Endodermal cell (in vitro differentiated cells): ENCODE data around the gene DDX10. TPM values are rescaled to one million over a fixed set of nuclear protein-coding genes. Genes with fewer than 3 reads are reported as not detected.

Experiments
- DNase-seq: peaks from one replicate; pipeline ENCODE4 v3.0.0-alpha.2; 2017
- H3K27ac ChIP-seq: 2 replicates; pipeline ENCODE4 v1.5.1; 2013; ENCODE audit warnings: mild to moderate bottlenecking, low read depth, low read length, moderate library complexity
- H3K27me3 ChIP-seq: 2 replicates; pipeline ENCODE4 v1.6.1; 2013; ENCODE audit warnings: mild to moderate bottlenecking, low read length, moderate library complexity; ENCODE audit not compliant: insufficient read depth, control insufficient read depth, poor library complexity, severe bottlenecking
- H3K36me3 ChIP-seq: 2 replicates; pipeline ENCODE4 v1.7.0; 2013; ENCODE audit warnings: mild to moderate bottlenecking, low read length, moderate library complexity; ENCODE audit not compliant: control insufficient read depth, insufficient read depth
- H3K4me1 ChIP-seq: one replicate; pipeline ENCODE4 v1.7.0; 2013; ENCODE audit warnings: low read length; ENCODE audit not compliant: control insufficient read depth, insufficient read depth
- H3K4me3 ChIP-seq: 2 replicates; pipeline ENCODE4 v1.5.1; 2013; ENCODE audit warnings: mild to moderate bottlenecking, low read length, moderate library complexity
- H3K9ac ChIP-seq: 2 replicates; pipeline ENCODE4 v1.6.1; 2013; ENCODE audit warnings: mild to moderate bottlenecking, low read length, moderate library complexity; ENCODE audit not compliant: poor library complexity, severe bottlenecking; ENCODE audit errors: extremely low read depth
- H3K9me3 ChIP-seq: 2 replicates; pipeline ENCODE4 v1.6.1; 2013; ENCODE audit warnings: mild to moderate bottlenecking, low read length, moderate library complexity; ENCODE audit not compliant: control insufficient read depth
- H3K27ac Mint-ChIP-seq: 2 replicates; pipeline ENCODE4 v1.8.0; 2020; ENCODE audit warnings: mixed read lengths
- H3K27me3 Mint-ChIP-seq: 2 replicates; pipeline ENCODE4 v1.8.0; 2021; ENCODE audit warnings: mild to moderate bottlenecking, mixed read lengths; ENCODE audit not compliant: insufficient read depth
- H3K36me3 Mint-ChIP-seq: 2 replicates; pipeline ENCODE4 v1.8.0; 2020; ENCODE audit warnings: low read depth, mixed read lengths
- H3K4me1 Mint-ChIP-seq: 2 replicates; pipeline ENCODE4 v1.8.0; 2020; ENCODE audit warnings: mixed read lengths
- H3K4me3 Mint-ChIP-seq: 2 replicates; pipeline ENCODE4 v1.8.0; 2020; ENCODE audit warnings: mild to moderate bottlenecking, moderate library complexity, mixed read lengths
- H3K9me3 Mint-ChIP-seq: 2 replicates; pipeline ENCODE4 v1.8.0; 2020; ENCODE audit warnings: mild to moderate bottlenecking, mixed read lengths
- CTCF ChIP-seq: fragments of 200-600 bp; sonication (generic); conservative IDR thresholded peaks from 2 replicates; pipeline ENCODE4 v1.5.0; 2021; ENCODE audit warnings: antibody characterized with exemption, mild to moderate bottlenecking
- WGBS, 2 experiments: methylation state at CpG; one replicate each; pipeline versions ENCODE4 v1.1.5 to v1.1.7; 2013; ENCODE audit warnings: missing lambda C conversion rate in 2 of 2, mixed read lengths in 1 of 2; ENCODE audit not compliant: insufficient coverage in 1 of 2, insufficient read length in 1 of 2; 5-methylcytosine and 5-hydroxymethylcytosine counted together
- total RNA-seq, 2 donors: library from RNA; stranded (reverse); fragmentation: NEBNext Ultra II Directional in 1 of 2; extraction: Animal tissue kit (Norgen Biotek cat#: 25700) in 1 of 2; gene quantifications; 2 replicates in 1 of 2; 3 replicates in 1 of 2; pipeline ENCODE4 v1.2.1, GENCODE V29; 2021

The DDX10 gene
- total RNA-seq, 2 donors from 2014 or later, result 31.1 to 32.7 TPM

GRCh38 chr11:108866781-108867180 is 201.9 kb downstream of the DDX10 start:
- no peak overlapping the region for H3K4me3 Mint-ChIP-seq
- Histone ChIP-seq H3K9me3 (no peaks in the 10 kb centered on the region), H3K9ac (no peak overlapping the region), H3K4me3 (no peak overlapping the region), H3K4me1 (no peaks in the 10 kb centered on the region), H3K36me3 (no peaks in the 10 kb centered on the region), H3K27me3 (no peaks in the 10 kb centered on the region), H3K27ac (no peak overlapping the region)
- DNase-seq, result no peak
- no peaks in the 10 kb centered on the region for H3K9me3 Mint-ChIP-seq
- H3K4me1 Mint-ChIP-seq, result peaks cover 27% of the 10 kb centered on the region
- TF ChIP-seq CTCF, result no peak
- no peaks in the 10 kb centered on the region for H3K36me3 Mint-ChIP-seq
- WGBS, 2 experiments, result 70 to 91% methylated on average over 2 of the region's 2 CpGs
- no peaks in the 10 kb centered on the region for H3K27me3 Mint-ChIP-seq
- no peak overlapping the region for H3K27ac Mint-ChIP-seq

GRCh38 chr11:108870373-108871020 is 205.6 kb downstream of the DDX10 start:
- H3K4me1 ChIP-seq, result no peaks in the 10 kb centered on the region
- Mint-ChIP-seq H3K4me1 (peaks cover 30% of the 10 kb centered on the region), H3K4me3 (no peak overlapping the region)

GRCh38 chr11:108871152-108871551 is 206.3 kb downstream of the DDX10 start:
- no peaks in the 10 kb centered on the region for H3K4me1 ChIP-seq
- H3K27ac ChIP-seq, result no peak overlapping the region
- peak; percentile 84 for TF ChIP-seq CTCF
- peak; percentile 70 for DNase-seq
- H3K4me1 Mint-ChIP-seq, result peaks cover 29% of the 10 kb centered on the region
- no peak overlapping the region for H3K4me3 Mint-ChIP-seq
- H3K27ac Mint-ChIP-seq, result peak overlapping the region; percentile 35
- H3K27me3 Mint-ChIP-seq, result no peaks in the 10 kb centered on the region
- H3K9me3 Mint-ChIP-seq, result no peaks in the 10 kb centered on the region
- H3K27me3 ChIP-seq, result no peaks in the 10 kb centered on the region
- no peaks in the 10 kb centered on the region for H3K9me3 ChIP-seq
- no peaks in the 10 kb centered on the region for H3K36me3 Mint-ChIP-seq
- H3K36me3 ChIP-seq, result no peaks in the 10 kb centered on the region
- no peak overlapping the region for H3K4me3 ChIP-seq
- no peak overlapping the region for H3K9ac ChIP-seq

More at GRCh38 chr11:108870373-108871020, 205.6 kb downstream of the DDX10 start:
- Mint-ChIP-seq H3K36me3 (no peaks in the 10 kb centered on the region), H3K27me3 (no peaks in the 10 kb centered on the region), H3K9me3 (no peaks in the 10 kb centered on the region), H3K27ac (peak overlapping the region; percentile 37)
- no peak for TF ChIP-seq CTCF
- H3K9me3 ChIP-seq, result no peaks in the 10 kb centered on the region
- DNase-seq, result no peak
- H3K4me3 ChIP-seq, result no peak overlapping the region
- WGBS, 2 experiments, result 86 to 93% methylated on average over 3 to 4 of the region's 4 CpGs
- no peaks in the 10 kb centered on the region for H3K27me3 ChIP-seq
- H3K36me3 ChIP-seq, result no peaks in the 10 kb centered on the region
- H3K9ac ChIP-seq, result no peak overlapping the region
- H3K27ac ChIP-seq, result no peak overlapping the region
